CD4-positive, alpha-beta T cell treated with Interferon alpha-2 for 1 hour (primary cell): ENCODE data around the gene SLITRK1.

Source experiments
- DNase-seq, 2 donors: peaks; one replicate each; pipeline ENCODE4 v3.0.0-alpha.2; 2020 to 2022

SLITRK1 gene

GRCh38 chr13:83881917-83882605 lies at the start of gene SLITRK1:
Gene SLITRK1 (minus strand): TSS chr13:83882474. CDS start chr13:83881507, 967 bp downstream.
- DNase-seq, result peak in 1 of 2 donors; percentile 24

- no peak for DNase-seq
These were observed 46.9 kb upstream of the SLITRK1 start for GRCh38 chr13:83929157-83929556.

GRCh38 chr13:83919775-83920174 lies 37.5 kb upstream of the SLITRK1 start:
- DNase-seq, result no peak

GRCh38 chr13:83914368-83914767 lies 32.1 kb upstream of the SLITRK1 start:
- DNase-seq, result no peak

- DNase-seq, result no peak
These were observed 25.1 kb upstream of the SLITRK1 start for GRCh38 chr13:83907196-83907989.

GRCh38 chr13:83906240-83906820 lies 24.1 kb upstream of the SLITRK1 start:
- no peak for DNase-seq

- no peak for DNase-seq
These were observed 23.4 kb upstream of the SLITRK1 start for GRCh38 chr13:83905641-83906040.

- DNase-seq, result no peak
These were observed 13.8 kb upstream of the SLITRK1 start for GRCh38 chr13:83895994-83896580.

- DNase-seq, result no peak
These were observed 8.1 kb upstream of the SLITRK1 start for GRCh38 chr13:83890358-83890757.

GRCh38 chr13:83884141-83884540 lies 1.9 kb upstream of the SLITRK1 start:
- no peak for DNase-seq

GRCh38 chr13:83883061-83883523 lies 818 bp upstream of the SLITRK1 start:
- no peak for DNase-seq

GRCh38 chr13:83882606-83882959 lies 309 bp upstream of the SLITRK1 start:
- no peak for DNase-seq

- DNase-seq, result no peak
These were observed 1.1 kb downstream of the SLITRK1 start for GRCh38 chr13:83881140-83881684.

GRCh38 chr13:83880275-83881139 lies 1.8 kb downstream of the SLITRK1 start:
- no peak for DNase-seq

- DNase-seq, result no peak
These were observed 2.7 kb downstream of the SLITRK1 start for GRCh38 chr13:83879431-83880171.

GRCh38 chr13:83878691-83879430 lies 3.4 kb downstream of the SLITRK1 start:
- DNase-seq, result no peak

GRCh38 chr13:83877651-83878355 lies 4.5 kb downstream of the SLITRK1 start:
- no peak for DNase-seq

- no peak for DNase-seq
These were observed 5.7 kb downstream of the SLITRK1 start for GRCh38 chr13:83876546-83876945.

- no peak for DNase-seq
These were observed 14.6 kb downstream of the SLITRK1 start for GRCh38 chr13:83867708-83868107.
